H1 (cell line): Measurements from ENCODE around the gene TCF4. TPM values are rescaled to one million over a fixed set of nuclear protein-coding genes. Genes with fewer than 3 reads are reported as not detected.

Source experiments
- RAD21 ChIP-seq, 2 experiments: IDR thresholded peaks in 1 of 2; conservative IDR thresholded peaks in 1 of 2; 2 replicates each; pipeline ENCODE4 v1.6.1; 2011; ENCODE audit warnings: low read depth in 2 of 2, low read length in 2 of 2, improper control_type of control experiment in 1 of 2, inconsistent platforms in 1 of 2, mild to moderate bottlenecking in 1 of 2, moderate library complexity in 1 of 2
- polyA plus RNA-seq, 7 experiments: library from polyadenylated mRNA; depleted of rRNA in 3 of 7; stranded (reverse) in 5 of 7; unstranded in 2 of 7; fragments of >200 nt in 5 of 7; fragments of 200-250 nt in 2 of 7; gene quantifications; 1 replicate in 5 of 7; 2 replicates in 1 of 7; 4 replicates in 1 of 7; pipeline versions ENCODE4 v1.2.1 to v1.2.3, GENCODE V29; 2011 to 2013; ENCODE audit warnings: missing spikeins in 2 of 7, mixed read lengths in 2 of 7
- total RNA-seq: library from RNA; stranded (reverse); fragmentation: NEBNext Ultra II Directional; extraction: Animal tissue kit (Norgen Biotek cat#: 25700); gene quantifications from 2 replicates; pipeline ENCODE4 v1.2.1, GENCODE V29; 2021

TCF4 gene
- total and polyA plus RNA-seq, 2 of the 8 experiments (the other 6 are each of a cell fraction or from before 2014, with no cell fraction given), result 59.3 to 118 TPM

- no peak for TF ChIP-seq RAD21 (IDR thresholded peaks at IDR 0.05 in 1 of 2, conservative IDR thresholded peaks at IDR 0.05 in 1 of 2; ENCODE audit: low read depth in 2 of 2, low read length in 2 of 2)
Observed at GRCh38 chr18:55310863-55311262, 277.1 kb downstream of the TCF4 start (continued).
